A673 (cell line): ENCODE data around the gene CPZ. TPM values are rescaled to one million over a fixed set of nuclear protein-coding genes. Genes with fewer than 3 reads are reported as not detected.

Source experiments
- BruUV-seq: library from RNA; stranded (reverse); fragments of 400-500 nt; replicated peaks from 2 replicates; lab custom pipeline; 2021; lab: Mats Ljungman, UMichigan
- CTCF ChIA-PET: fragments of 300-600 bp; sonication (Branson Sonifier 250); formaldehyde crosslinking; loops from one replicate; lab custom pipeline; 2022; ENCODE audit warnings: antibody characterized with exemption; lab: Charles Lee
- POLR2A ChIA-PET: fragments of 300-600 bp; sonication (Branson Sonifier 250); formaldehyde crosslinking; loops from one replicate; lab custom pipeline; 2022; ENCODE audit warnings: antibody characterized with exemption; ENCODE audit not compliant: low non-redundant PET; lab: Charles Lee
- DNase-seq: peaks from one replicate; pipeline ENCODE4 v3.0.0-alpha.2; 2015; ENCODE audit warnings: low spot score
- H3K27ac ChIP-seq: fragments of 200-600 bp; sonication (generic); 2 replicates; pipeline ENCODE4 v1.5.1; 2016; ENCODE audit warnings: mixed run types, low read depth, mild to moderate bottlenecking, mixed read lengths, antibody characterized with exemption, low read length; ENCODE audit not compliant: poor library complexity, severe bottlenecking
- H3K27me3 ChIP-seq: fragments of 200-600 bp; sonication (generic); replicated peaks from 2 replicates; pipeline ENCODE4 v1.6.1; 2017; ENCODE audit warnings: mixed run types, low read depth, mild to moderate bottlenecking, mixed read lengths, antibody characterized with exemption, low read length; ENCODE audit not compliant: insufficient read depth, poor library complexity
- H3K36me3 ChIP-seq: fragments of 200-600 bp; sonication (generic); 2 replicates; pipeline ENCODE4 v1.6.1; 2016; ENCODE audit warnings: mixed run types, mild to moderate bottlenecking, mixed read lengths, antibody characterized with exemption, low read length; ENCODE audit not compliant: insufficient read depth, poor library complexity, severe bottlenecking
- H3K4me1 ChIP-seq: fragments of 200-600 bp; sonication (generic); 2 replicates; pipeline ENCODE4 v1.6.1; 2017; ENCODE audit warnings: mixed run types, mild to moderate bottlenecking, mixed read lengths, antibody characterized with exemption, low read length; ENCODE audit not compliant: insufficient read depth, poor library complexity, severe bottlenecking
- H3K4me3 ChIP-seq: fragments of 200-600 bp; sonication (generic); 2 replicates; pipeline ENCODE4 v1.5.1; 2016; ENCODE audit warnings: low read depth, mixed run types, mild to moderate bottlenecking, mixed read lengths, low read length; ENCODE audit not compliant: poor library complexity, severe bottlenecking
- H3K9me3 ChIP-seq: fragments of 200-600 bp; sonication (generic); 2 replicates; pipeline ENCODE4 v1.6.1; 2016; ENCODE audit warnings: mixed run types, low read depth, mild to moderate bottlenecking, mixed read lengths, antibody characterized with exemption, low read length; ENCODE audit not compliant: poor library complexity, severe bottlenecking
- EZH2 ChIP-seq: fragments of 200-600 bp; sonication (generic); IDR thresholded peaks from 2 replicates; pipeline ENCODE4 v1.6.1; 2017; ENCODE audit warnings: borderline replicate concordance, low read depth, mild to moderate bottlenecking, mixed read lengths, antibody characterized with exemption, low read length; ENCODE audit not compliant: poor library complexity, severe bottlenecking
- intact Hi-C: fragments of 100-400 bp; cut with micrococcal nuclease; formaldehyde crosslinking; loops from one replicate; pipeline ENCODE4 v1.10.0; 2022; ENCODE audit not compliant: unreplicated experiment
- total RNA-seq: library from RNA; stranded (reverse); gene quantifications from 2 replicates; pipeline ENCODE4 v1.2.3, GENCODE V29; 2021
- TF ChIP-seq, protein P1 (sequence below): fragments of 300-800, 200-600 bp; sonication (generic); conservative IDR thresholded peaks from 2 replicates; pipeline ENCODE4 v1.5.1; 2017; ENCODE audit warnings: low read depth, mild to moderate bottlenecking, antibody characterized with exemption, low read length, moderate library complexity, mixed read lengths

CPZ gene
- total RNA-seq, 1 experiment from 2014 or later = 0.34 TPM

GRCh38 chr4:8615921-8616787, 23.6 kb downstream of the CPZ start:
- Histone ChIP-seq H3K27me3 (no peaks in the 10 kb centered on the region), H3K36me3 (no peaks in the 10 kb centered on the region), H3K4me1 (no peaks in the 10 kb centered on the region), H3K4me3 (no peak overlapping the region), H3K27ac (no peak overlapping the region), H3K9me3 (no peaks in the 10 kb centered on the region)
- BruUV-seq = no TSS peak
- intact Hi-C loops = no loop called here
- CTCF ChIA-PET = interaction anchor here (2.7 kb wide), 1 partner anchor 8 kb away, joined by 12 read pairs; no protein-coding TSS in a partner anchor
- TF ChIP-seq EZH2 = no peak
- TF ChIP-seq, protein P1, sequence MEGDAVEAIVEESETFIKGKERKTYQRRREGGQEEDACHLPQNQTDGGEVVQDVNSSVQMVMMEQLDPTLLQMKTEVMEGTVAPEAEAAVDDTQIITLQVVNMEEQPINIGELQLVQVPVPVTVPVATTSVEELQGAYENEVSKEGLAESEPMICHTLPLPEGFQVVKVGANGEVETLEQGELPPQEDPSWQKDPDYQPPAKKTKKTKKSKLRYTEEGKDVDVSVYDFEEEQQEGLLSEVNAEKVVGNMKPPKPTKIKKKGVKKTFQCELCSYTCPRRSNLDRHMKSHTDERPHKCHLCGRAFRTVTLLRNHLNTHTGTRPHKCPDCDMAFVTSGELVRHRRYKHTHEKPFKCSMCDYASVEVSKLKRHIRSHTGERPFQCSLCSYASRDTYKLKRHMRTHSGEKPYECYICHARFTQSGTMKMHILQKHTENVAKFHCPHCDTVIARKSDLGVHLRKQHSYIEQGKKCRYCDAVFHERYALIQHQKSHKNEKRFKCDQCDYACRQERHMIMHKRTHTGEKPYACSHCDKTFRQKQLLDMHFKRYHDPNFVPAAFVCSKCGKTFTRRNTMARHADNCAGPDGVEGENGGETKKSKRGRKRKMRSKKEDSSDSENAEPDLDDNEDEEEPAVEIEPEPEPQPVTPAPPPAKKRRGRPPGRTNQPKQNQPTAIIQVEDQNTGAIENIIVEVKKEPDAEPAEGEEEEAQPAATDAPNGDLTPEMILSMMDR = no peak
- POLR2A ChIA-PET = no interaction called here
- no peak for DNase-seq

GRCh38 chr4:8616831-8617230, 24.3 kb downstream of the CPZ start:
- no peak for DNase-seq
- no peak overlapping the region for H3K27ac ChIP-seq
- no peaks in the 10 kb centered on the region for H3K4me1 ChIP-seq
- no peaks in the 10 kb centered on the region for H3K36me3 ChIP-seq
- BruUV-seq = no TSS peak
- no peaks in the 10 kb centered on the region for H3K27me3 ChIP-seq
- no peak overlapping the region for H3K4me3 ChIP-seq
- intact Hi-C loops = no loop called here
- CTCF ChIA-PET = interaction anchor here (2.7 kb wide), 1 partner anchor 9 kb away, joined by 12 read pairs; no protein-coding TSS in a partner anchor
- H3K9me3 ChIP-seq = no peaks in the 10 kb centered on the region
- TF ChIP-seq, protein P1 = no peak
- no peak for TF ChIP-seq EZH2
- POLR2A ChIA-PET = no interaction called here

DNA sequence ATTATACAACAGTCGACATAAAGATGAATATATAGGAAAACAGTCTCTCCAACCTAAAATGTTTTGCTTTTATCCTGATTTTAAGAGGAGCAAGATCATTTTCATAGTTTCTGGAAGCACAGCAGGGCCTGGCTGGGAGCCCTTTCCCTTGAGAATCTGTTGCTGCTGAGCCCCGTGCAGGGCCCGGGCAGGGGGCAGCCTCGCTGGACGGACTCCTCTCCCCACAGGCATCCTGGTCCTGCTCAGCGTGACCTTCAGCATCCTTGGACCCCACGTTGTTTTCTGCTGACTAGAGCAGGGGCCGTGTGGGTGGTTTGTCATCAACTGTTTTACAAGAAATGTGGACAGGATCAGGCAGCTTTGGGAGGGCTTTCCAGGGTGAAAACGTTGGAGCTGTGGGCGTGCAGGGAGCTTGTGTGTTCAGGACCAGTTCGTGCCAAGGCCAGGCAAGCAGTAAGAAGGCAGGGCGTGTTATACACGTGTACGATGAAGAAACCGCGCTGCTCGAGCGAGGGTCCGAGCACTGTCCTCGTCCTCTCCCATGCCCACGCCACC, 25.0 kb downstream of the CPZ start:
- H3K4me1 ChIP-seq = no peaks in the 10 kb centered on the region
- no peak overlapping the region for H3K4me3 ChIP-seq
- POLR2A ChIA-PET = no interaction called here
- no peaks in the 10 kb centered on the region for H3K9me3 ChIP-seq
- BruUV-seq = no TSS peak
- TF ChIP-seq, protein P1 = no peak
- no peak for TF ChIP-seq EZH2
- intact Hi-C loops = no loop called here
- CTCF ChIA-PET = interaction anchor here (2.7 kb wide), 1 partner anchor 10 kb away, joined by 12 read pairs; no protein-coding TSS in a partner anchor
- no peaks in the 10 kb centered on the region for H3K27me3 ChIP-seq
- no peak overlapping the region for H3K27ac ChIP-seq
- DNase-seq = no peak
- H3K36me3 ChIP-seq = no peaks in the 10 kb centered on the region
